ENCODE measurements around the gene SPRTN. TPM values are rescaled to one million over a fixed set of nuclear protein-coding genes. Genes with fewer than 3 reads are reported as not detected.

The SPRTN gene
- polyA plus RNA-seq, 1 donor from 2014 or later = 11.8 TPM

DNA sequence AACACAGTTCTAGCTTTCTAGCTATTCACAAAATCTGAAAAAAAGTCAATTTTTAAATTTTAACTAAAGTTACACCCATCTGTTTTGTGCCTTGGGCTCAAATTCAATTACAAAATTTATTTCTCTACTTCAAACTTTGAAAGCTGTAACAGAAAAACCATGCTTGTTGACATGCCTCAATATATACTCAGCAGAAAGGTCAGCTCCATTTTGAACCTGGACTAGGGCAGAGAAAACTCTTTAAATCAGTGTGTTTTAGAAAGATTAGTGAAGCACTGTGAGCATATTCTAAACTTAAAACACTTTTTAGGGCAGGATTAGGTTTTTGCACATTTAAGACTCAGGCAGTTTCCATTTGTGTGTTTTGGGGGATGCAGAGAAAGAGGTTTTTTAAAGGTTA lies 34.4 kb downstream of the SPRTN start:
- H3K36me3 ChIP-seq (ENCODE audit: insufficient read depth, low read length) = no peaks in the 10 kb centered on the region
- no peak overlapping the region for H3K9ac ChIP-seq (ENCODE audit: low read length)
- TF ChIP-seq TAF1 (IDR thresholded peaks at IDR 0.05; ENCODE audit: low read depth) (no peak), SMC3 (conservative IDR thresholded peaks at IDR 0.05; ENCODE audit: poor library complexity) (no peak), EP300 (conservative IDR thresholded peaks at IDR 0.05; ENCODE audit: poor library complexity, severe bottlenecking) (no peak), RAD21 (conservative IDR thresholded peaks at IDR 0.05) (no peak), POLR2AphosphoS5 (IDR thresholded peaks at IDR 0.05) (no peak)
- TF ChIP-seq, protein P1, sequence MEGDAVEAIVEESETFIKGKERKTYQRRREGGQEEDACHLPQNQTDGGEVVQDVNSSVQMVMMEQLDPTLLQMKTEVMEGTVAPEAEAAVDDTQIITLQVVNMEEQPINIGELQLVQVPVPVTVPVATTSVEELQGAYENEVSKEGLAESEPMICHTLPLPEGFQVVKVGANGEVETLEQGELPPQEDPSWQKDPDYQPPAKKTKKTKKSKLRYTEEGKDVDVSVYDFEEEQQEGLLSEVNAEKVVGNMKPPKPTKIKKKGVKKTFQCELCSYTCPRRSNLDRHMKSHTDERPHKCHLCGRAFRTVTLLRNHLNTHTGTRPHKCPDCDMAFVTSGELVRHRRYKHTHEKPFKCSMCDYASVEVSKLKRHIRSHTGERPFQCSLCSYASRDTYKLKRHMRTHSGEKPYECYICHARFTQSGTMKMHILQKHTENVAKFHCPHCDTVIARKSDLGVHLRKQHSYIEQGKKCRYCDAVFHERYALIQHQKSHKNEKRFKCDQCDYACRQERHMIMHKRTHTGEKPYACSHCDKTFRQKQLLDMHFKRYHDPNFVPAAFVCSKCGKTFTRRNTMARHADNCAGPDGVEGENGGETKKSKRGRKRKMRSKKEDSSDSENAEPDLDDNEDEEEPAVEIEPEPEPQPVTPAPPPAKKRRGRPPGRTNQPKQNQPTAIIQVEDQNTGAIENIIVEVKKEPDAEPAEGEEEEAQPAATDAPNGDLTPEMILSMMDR (IDR thresholded peaks at IDR 0.05; ENCODE audit: poor library complexity, severe bottlenecking) = no peak
- TF ChIP-seq, protein P2, sequence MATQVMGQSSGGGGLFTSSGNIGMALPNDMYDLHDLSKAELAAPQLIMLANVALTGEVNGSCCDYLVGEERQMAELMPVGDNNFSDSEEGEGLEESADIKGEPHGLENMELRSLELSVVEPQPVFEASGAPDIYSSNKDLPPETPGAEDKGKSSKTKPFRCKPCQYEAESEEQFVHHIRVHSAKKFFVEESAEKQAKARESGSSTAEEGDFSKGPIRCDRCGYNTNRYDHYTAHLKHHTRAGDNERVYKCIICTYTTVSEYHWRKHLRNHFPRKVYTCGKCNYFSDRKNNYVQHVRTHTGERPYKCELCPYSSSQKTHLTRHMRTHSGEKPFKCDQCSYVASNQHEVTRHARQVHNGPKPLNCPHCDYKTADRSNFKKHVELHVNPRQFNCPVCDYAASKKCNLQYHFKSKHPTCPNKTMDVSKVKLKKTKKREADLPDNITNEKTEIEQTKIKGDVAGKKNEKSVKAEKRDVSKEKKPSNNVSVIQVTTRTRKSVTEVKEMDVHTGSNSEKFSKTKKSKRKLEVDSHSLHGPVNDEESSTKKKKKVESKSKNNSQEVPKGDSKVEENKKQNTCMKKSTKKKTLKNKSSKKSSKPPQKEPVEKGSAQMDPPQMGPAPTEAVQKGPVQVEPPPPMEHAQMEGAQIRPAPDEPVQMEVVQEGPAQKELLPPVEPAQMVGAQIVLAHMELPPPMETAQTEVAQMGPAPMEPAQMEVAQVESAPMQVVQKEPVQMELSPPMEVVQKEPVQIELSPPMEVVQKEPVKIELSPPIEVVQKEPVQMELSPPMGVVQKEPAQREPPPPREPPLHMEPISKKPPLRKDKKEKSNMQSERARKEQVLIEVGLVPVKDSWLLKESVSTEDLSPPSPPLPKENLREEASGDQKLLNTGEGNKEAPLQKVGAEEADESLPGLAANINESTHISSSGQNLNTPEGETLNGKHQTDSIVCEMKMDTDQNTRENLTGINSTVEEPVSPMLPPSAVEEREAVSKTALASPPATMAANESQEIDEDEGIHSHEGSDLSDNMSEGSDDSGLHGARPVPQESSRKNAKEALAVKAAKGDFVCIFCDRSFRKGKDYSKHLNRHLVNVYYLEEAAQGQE (IDR thresholded peaks at IDR 0.05; ENCODE audit: borderline replicate concordance) = no peak
- H3K9me3 ChIP-seq (ENCODE audit: low read length) = no peaks in the 10 kb centered on the region
- H4K20me1 ChIP-seq (ENCODE audit: insufficient read depth) = no peaks in the 10 kb centered on the region
- H2AFZ ChIP-seq (ENCODE audit: low read depth, low read length) = no peak overlapping the region
- no peaks in the 10 kb centered on the region for H3K27me3 ChIP-seq (ENCODE audit: insufficient read depth, low read depth, low read length)
- H3F3A ChIP-seq (ENCODE audit: insufficient read depth, low read length, poor library complexity, severe bottlenecking) = no peaks in the 10 kb centered on the region
- H3K27ac ChIP-seq (ENCODE audit: low read length) = no peak overlapping the region
- H3K9me2 ChIP-seq (ENCODE audit: insufficient read depth, low read length) = no peaks in the 10 kb centered on the region
- no peak overlapping the region for H3K4me3 ChIP-seq (ENCODE audit: low read length)
- H3K79me2 ChIP-seq (replicated peaks; ENCODE audit: insufficient read depth, low read length) = no peaks in the 10 kb centered on the region
- no peak overlapping the region for H3K4me2 ChIP-seq (ENCODE audit: low read length)

DNA sequence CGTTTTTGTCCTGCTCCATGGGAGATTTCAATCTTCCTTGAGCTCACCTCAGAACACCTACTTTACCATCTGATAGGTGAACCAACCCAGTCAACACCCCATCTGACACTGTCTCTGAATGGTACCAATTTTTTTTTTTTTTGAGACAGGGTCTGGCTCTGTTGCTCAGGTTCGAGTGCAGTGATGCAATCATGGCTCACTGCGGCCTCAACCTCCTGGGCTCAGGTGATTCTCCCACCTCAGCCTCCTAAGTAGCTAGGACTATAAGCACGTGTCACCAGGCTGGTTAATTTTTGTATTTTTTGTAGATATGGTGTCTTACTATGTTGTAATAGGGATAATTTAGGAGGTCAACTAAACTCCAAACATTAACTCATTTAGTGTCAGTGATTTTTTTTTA lies 36.3 kb downstream of the SPRTN start:
- Histone ChIP-seq H3K79me2 (replicated peaks; ENCODE audit: insufficient read depth, low read length) (no peaks in the 10 kb centered on the region), H3K4me2 (ENCODE audit: low read length) (no peak overlapping the region), H3K27me3 (ENCODE audit: insufficient read depth, low read depth, low read length) (no peaks in the 10 kb centered on the region)

More for the DNA sequence above, 36.3 kb downstream of the SPRTN start:
- H3K9me2 ChIP-seq (ENCODE audit: insufficient read depth, low read length) = no peaks in the 10 kb centered on the region
- H3K9me3 ChIP-seq (ENCODE audit: low read length) = no peaks in the 10 kb centered on the region
- H2AFZ ChIP-seq (ENCODE audit: low read depth, low read length) = no peak overlapping the region
- no peak overlapping the region for H3K9ac ChIP-seq (ENCODE audit: low read length)
- H3K4me3 ChIP-seq (ENCODE audit: low read length) = no peak overlapping the region
- no peak overlapping the region for H3K27ac ChIP-seq (ENCODE audit: low read length)
- H3F3A ChIP-seq (ENCODE audit: insufficient read depth, low read length, poor library complexity, severe bottlenecking) = no peaks in the 10 kb centered on the region
- TF ChIP-seq EZH2 (IDR thresholded peaks at IDR 0.05; ENCODE audit: borderline replicate concordance, insufficient read depth, low read length, poor library complexity, severe bottlenecking) = no peak
- no peak for TF ChIP-seq EP300 (conservative IDR thresholded peaks at IDR 0.05; ENCODE audit: poor library complexity, severe bottlenecking)
- TF ChIP-seq RAD21 (conservative IDR thresholded peaks at IDR 0.05) = no peak
- no peak for TF ChIP-seq SMC3 (conservative IDR thresholded peaks at IDR 0.05; ENCODE audit: poor library complexity)
- TF ChIP-seq, protein P1 (IDR thresholded peaks at IDR 0.05; ENCODE audit: poor library complexity, severe bottlenecking) = no peak
- no peak for TF ChIP-seq MXI1 (conservative IDR thresholded peaks at IDR 0.05; ENCODE audit: poor library complexity, severe bottlenecking)
- no peak for TF ChIP-seq TAF1 (IDR thresholded peaks at IDR 0.05; ENCODE audit: low read depth)
- TF ChIP-seq POLR2AphosphoS5 (IDR thresholded peaks at IDR 0.05) = no peak
- TF ChIP-seq, protein P2 (IDR thresholded peaks at IDR 0.05; ENCODE audit: borderline replicate concordance) = no peak
- no peaks in the 10 kb centered on the region for H4K20me1 ChIP-seq (ENCODE audit: insufficient read depth)
- no peaks in the 10 kb centered on the region for H3K36me3 ChIP-seq (ENCODE audit: insufficient read depth, low read length)

Data from neural cell (in vitro differentiated cells).